HG03108 (cell line): ENCODE data around the gene XRCC6.
"Not testable (repeated sequence)": the region's sequence is repeated elsewhere in the genome, so short reads cannot be mapped to it uniquely, and the experiment has no call there.

Experiments used
- ATAC-seq: cut with Tn5 transposase; IDR thresholded peaks from one replicate; pipeline ENCODE4 v1.9.1; 2021; ENCODE audit warnings: moderate library complexity; ENCODE audit not compliant: unreplicated experiment

The XRCC6 gene

GRCh38 chr22:41648432-41648831 is 27.3 kb downstream of the XRCC6 start:
- no peak for ATAC-seq

GRCh38 chr22:41650229-41650628 is 29.1 kb downstream of the XRCC6 start:
- ATAC-seq = no peak

- no peak for ATAC-seq
These were observed 29.7 kb downstream of the XRCC6 start for GRCh38 chr22:41650821-41651220.

DNA sequence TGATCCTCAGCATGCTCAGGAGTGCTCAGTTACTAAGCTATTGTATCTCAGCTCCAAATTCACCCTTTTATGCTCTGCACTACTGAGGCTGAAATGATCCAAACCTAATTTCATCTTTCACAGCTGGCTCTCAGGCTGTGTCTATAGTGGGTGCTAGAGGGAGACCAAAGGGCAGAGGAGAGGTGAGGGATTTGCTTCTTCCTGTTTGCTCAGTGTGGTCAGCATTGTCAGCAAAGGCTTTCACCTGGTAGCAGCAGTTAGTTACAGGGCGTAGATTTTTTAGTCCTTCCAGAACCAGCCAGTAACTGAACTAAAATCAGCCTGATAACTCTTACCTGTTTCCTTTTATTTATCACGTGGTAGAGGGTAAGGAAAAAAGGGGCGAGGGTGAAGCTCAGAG is 33.2 kb downstream of the XRCC6 start:
- ATAC-seq = no peak

DNA sequence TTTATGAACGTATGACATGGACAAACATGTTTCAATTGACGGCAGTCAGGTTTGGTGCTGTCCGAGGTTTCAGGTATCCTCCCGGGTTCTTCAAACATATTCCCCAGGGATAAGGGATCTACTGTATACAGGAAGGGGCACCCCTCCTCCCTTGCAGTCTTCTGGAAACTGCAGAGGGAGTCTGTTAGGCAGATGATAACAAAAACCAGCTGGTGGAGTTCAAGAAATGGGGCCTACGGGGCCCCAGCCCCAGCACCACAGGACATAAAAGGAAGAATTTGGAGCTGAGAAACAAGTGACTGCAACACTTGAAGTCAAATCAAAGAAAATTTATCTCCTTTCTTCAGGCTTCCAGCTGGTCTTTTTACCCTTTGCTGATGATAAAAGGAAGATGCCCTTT is 35.5 kb downstream of the XRCC6 start:
- ATAC-seq = no peak

GRCh38 chr22:41657709-41658108 is 36.6 kb downstream of the XRCC6 start:
- no peak for ATAC-seq

GRCh38 chr22:41658869-41659268 is 37.8 kb downstream of the XRCC6 start:
- ATAC-seq = no peak

- ATAC-seq = no peak
These were observed 38.8 kb downstream of the XRCC6 start for GRCh38 chr22:41659941-41660340.

DNA sequence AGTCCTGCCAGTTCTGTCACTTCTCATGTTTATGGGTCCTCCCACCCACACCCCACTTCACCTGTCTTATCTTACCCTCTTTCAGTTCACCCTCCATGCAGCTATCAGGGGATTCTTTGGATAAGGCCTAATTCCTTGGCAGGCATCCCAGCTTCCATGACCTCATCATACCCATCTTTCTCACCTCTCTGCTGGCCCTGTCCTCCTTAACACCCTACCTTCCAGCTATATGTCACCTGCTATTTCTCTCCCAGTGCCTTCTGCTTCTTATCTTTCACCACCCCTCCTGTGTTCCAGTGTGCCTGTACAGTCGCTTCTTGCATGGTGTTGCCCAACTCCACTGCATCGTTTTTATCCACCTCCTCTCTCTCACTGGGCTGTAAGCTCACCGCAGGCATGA is 39.3 kb downstream of the XRCC6 start:
- no peak for ATAC-seq

DNA sequence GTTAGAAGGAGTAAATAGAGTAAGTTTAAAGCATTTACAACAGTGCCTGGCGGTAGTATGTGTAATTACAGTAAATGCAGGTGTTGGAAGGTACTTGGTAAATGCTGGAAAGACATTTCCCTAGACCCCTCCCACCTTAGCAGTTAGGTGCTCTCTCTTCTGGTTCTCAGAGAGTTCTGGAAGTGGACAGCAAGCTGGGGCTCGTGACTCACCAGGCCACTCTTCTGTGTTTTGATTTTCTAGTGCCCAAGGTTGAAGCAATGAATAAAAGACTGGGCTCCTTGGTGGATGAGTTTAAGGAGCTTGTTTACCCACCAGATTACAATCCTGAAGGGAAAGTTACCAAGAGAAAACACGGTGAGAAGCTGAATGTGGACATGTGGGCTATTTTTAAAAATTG is 40.0 kb downstream of the XRCC6 start:
- no peak for ATAC-seq

DNA sequence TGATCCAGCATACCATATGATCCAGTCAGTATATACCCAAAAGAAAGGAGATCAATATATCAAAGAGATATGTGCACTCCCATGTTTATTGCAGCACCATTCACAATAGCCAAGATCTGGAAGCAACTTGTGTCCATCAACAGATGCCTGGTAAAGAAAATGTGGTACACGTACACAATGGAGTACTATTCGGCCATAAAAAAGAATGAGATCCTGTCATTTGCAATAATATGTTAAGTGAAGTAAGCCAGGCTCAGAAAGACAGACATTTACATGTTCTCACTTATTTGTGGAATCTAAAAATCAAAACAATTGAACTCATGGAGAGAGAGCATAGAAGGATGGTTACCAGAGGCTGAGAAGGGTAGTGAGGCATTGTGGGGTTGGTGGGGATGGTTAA is 40.6 kb downstream of the XRCC6 start:
- ATAC-seq = no peak

GRCh38 chr22:41663594-41663993 is 42.5 kb downstream of the XRCC6 start:
- ATAC-seq = not testable (repeated sequence)

- no peak for ATAC-seq
These were observed 43.4 kb downstream of the XRCC6 start for GRCh38 chr22:41664490-41664889.

DNA sequence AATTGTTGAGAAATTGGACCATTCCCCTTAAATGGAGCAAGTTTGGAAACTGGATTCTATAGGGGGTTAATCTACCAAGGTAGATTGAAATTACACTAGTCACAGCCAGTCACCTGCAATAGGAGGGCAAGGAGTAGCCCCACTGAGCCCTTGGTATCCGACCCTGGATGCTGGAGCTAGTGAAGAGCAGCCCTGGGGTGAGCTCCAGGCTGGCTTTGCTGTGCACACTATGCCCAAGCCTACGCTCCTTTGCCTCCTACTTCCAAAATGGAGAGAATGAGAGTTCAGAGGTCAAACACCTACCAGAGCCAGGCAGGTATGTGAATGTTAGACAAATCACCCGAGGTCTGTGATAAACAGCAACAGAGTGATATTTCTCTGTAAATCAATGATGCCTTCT is 43.9 kb downstream of the XRCC6 start:
- ATAC-seq = no peak

DNA sequence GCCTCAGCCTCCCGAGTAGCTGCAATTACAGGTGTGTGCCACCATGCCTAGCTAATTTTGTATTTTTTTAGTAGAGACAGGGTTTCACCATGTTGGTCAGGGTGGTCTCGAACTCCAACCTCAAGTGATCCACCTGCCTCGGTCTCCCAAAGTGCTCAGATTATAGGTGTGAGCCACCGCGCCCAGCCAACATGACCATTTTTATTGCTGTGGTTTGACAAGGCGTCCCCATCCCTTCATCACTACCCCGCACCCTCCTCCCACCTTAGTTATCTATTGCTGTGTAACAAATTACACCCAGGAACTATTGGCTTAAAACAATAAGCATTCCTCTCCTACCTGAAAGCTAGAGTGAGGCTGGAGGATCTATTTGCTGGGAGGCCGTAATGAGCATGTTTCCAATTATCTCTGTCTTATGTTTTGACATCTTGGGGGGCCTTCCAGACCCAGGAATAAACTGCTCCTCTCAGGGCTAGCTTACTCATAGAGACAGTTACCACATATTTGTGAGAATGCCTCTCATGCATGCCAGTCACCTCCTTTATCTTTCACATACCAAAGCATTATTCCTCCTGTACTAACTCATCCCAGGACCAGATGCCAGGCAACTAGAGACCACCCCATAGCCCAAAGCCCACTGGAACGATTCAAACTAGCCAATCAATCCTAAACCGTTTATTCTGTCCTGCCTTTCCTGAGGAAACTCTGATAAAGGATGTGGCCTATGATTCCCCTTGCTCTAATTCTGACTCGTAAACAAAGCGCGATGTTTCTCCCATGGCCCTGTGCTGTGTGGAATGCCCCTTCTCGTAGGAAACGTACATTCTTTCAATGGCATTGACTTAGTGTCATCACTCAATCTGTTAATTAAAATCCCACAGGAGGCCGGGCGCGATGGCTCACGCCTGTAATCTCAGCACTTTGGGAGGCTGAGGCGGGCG is 48.1 kb downstream of the XRCC6 start:
- no peak for ATAC-seq

- ATAC-seq = not testable (repeated sequence)
These were observed 51.0 kb downstream of the XRCC6 start for GRCh38 chr22:41672096-41672495.

GRCh38 chr22:41672780-41673509 is 51.9 kb downstream of the XRCC6 start:
- no peak for ATAC-seq

GRCh38 chr22:41674846-41675340 is 53.8 kb downstream of the XRCC6 start:
- ATAC-seq = no peak

GRCh38 chr22:41676134-41676533 is 55.0 kb downstream of the XRCC6 start:
- no peak for ATAC-seq

GRCh38 chr22:41681616-41682015 is 60.5 kb downstream of the XRCC6 start:
- no peak for ATAC-seq

- peak; percentile 74 for ATAC-seq
These were observed 61.1 kb downstream of the XRCC6 start for GRCh38 chr22:41682033-41682807.
